Measurements from ENCODE around the gene KCTD15.

The KCTD15 gene, protein sequence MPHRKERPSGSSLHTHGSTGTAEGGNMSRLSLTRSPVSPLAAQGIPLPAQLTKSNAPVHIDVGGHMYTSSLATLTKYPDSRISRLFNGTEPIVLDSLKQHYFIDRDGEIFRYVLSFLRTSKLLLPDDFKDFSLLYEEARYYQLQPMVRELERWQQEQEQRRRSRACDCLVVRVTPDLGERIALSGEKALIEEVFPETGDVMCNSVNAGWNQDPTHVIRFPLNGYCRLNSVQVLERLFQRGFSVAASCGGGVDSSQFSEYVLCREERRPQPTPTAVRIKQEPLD
- 3.5 to 16.4 (median 8.5) reads per million in 3 experiments for total RNA-seq

GRCh38 chr19:33796164-33796875, at the start of gene KCTD15:
Gene KCTD15 (plus strand): TSS chr19:33796870. CDS start chr19:33800455, 3,585 bp downstream.
- DNase-seq: no peak

- DNase-seq: no peak
Measured at GRCh38 chr19:33747273-33747672, 49.4 kb upstream of the KCTD15 start.

GRCh38 chr19:33748231-33748630, 48.4 kb upstream of the KCTD15 start:
- DNase-seq: no peak

- DNase-seq: no peak
Measured at GRCh38 chr19:33749016-33749415, 47.7 kb upstream of the KCTD15 start.

DNA sequence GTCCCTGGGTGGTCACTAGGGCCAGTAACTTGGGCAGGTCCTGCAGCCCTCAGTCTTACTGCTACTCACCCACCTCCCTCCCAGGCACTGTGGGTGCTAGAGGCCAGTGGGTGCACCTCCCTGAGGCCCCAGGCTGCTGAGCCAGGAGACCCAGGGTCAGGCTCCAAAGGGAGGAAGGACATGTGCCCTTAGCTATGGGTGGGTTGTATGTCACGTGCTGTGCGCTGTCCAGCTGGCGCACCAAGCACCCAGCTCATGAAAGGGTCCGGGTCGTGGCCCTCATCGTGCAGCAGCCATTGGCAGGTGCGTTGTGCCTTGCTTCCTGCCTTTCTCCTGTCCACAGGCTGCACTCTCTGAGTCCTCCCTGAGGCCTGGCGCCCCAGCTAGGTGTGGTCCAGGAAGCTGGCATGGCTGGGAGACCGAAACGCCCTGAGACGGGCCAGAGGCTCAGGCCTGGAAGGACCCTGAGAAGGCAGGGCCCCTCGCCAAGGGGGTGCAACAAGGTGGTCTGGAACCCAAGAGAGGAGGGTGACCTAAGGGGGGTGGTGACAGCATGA, 47.0 kb upstream of the KCTD15 start:
- DNase-seq: no peak

- DNase-seq: no peak
Measured at GRCh38 chr19:33750587-33751435, 45.9 kb upstream of the KCTD15 start.

- no peak for DNase-seq
Measured at GRCh38 chr19:33751436-33751770, 45.3 kb upstream of the KCTD15 start.

DNA sequence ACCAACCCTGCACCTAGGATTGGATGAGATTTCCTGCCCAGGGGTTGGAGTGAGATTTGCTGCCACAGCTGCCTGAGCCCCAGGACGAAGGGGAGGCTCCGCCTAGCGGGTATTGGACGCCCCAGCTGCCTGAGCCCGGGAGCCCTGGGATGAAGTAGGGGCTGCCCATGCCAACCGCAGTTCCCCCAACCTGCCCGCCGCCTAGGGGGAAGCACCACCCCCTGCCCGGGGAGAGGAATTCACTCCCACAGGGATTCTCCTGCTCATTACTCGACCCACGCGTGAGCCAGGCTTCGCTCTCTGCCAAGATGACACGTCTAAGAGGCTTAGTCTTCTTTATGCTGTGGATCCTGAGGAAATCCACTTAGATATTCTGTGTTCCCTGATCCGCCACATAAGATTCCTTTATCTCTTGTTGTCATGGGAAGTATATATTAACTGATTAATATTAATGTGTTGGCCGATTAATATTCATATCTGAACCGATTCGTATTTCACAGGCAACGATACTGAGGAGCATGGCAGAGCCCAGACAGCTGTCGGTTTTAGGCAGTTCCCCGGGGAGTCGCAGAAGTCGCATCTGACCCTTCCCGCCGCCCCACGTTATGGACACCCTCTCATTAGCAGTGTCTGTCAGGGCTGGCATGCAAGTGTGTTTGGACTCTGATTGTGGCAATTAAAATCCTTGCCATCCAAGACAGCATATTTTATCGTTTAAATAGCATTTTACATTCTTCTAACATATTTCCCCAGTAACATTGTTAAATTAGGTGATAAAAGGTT, 44.5 kb upstream of the KCTD15 start:
- no peak for DNase-seq

DNA sequence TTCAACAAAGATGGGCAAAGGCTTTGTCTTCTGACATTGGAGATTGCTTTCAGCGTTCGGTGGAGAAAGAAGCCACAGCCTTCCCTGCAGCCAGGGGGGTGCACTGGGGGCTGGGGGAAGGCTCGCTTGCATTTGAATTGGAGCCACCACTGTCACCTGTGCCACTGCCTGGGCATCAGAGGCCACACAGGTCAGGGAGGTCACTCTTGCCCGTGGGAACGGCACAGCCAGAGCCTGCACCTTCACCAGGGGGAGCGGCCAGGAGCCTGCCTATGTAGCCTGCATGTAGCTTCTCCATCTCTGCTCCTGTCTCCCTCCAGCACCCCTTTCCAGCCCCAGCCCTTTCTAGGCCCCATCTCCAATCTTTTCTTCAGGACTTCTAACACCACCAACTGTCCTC, 43.7 kb upstream of the KCTD15 start:
- DNase-seq: no peak

DNA sequence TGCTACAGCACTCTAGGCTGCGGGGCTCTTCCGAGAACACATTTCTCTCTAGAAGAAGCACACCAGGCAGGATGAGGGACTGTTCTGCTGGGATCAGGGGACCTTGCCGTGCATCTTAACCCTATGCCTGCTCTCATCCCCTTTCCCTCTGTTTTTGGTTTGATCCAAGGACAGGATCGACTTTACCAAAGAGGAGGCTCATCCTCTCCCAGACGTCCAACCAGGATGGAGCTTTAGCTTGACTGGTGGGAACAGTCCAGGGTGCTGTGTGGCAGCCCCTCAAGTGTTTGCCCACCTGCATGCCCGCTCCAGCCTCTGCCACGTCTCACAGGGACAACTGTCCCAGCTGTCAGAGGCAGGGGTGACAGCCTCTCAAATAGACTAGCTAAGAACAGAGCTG, 42.3 kb upstream of the KCTD15 start:
- DNase-seq: no peak

DNA sequence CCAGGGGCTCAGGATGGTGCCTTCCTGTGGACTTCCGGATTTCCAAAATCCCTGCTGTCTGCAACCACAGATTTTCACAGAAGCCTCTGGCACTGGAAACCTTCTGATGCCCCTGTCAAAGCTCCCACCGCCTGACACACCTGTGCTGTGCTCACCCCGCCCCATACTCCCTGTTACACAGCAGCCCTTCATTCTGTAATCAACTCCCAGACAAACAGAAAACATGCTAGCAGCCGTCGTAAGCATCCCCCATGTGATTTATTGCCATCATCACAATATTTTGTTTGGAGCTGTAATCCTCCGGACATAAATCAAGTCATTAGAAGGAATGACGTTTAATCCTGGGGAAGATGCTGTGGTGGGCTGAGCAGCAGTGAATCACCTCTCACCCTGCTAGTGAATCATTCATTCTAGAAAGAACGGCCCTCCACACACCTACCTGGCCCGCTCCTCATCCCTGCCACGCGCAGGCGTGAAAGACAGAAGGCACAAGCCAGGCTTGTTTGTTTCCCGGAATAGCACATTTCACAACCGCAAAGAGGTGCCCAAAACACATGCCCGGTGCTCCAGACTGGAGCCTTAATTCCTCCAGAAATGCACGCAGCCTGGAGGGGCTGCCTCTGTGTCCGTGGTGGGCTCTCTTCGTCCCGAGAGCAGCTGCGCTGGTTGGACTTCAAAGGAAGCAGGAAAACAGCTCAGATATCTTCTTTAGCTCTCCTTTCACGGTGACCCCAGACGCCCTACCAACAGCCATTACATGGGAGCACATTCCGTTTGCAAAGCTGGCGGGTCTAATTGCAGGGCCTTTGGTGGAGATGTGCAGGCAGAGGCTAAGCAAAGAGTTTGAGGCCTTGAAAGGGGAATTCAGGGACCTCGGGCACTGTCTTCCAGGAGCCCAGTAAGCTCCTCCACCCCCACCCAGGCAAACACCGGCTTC, 41.3 kb upstream of the KCTD15 start:
- DNase-seq: no peak

DNA sequence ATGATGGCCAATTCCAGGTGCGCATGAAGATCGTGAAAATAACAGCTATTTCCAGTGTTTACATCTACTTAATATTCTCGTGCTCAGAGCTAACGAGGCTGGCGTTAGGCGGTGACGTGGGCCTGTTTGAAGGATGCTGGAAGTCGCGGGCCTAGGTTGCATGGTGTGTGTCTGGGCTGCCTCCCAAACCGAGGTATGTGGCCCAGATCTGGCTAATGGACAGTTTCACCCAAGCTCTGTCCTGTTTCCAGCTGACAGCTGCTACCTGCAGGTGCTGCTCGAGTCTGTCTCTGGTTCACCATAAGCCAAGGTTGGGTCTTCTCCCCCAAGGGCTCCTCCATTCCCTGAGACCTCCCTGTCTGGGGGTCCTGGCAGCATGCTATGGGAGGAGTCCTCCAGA, 40.5 kb upstream of the KCTD15 start:
- DNase-seq: no peak

- no peak for DNase-seq
Measured at GRCh38 chr19:33758541-33759013, 38.1 kb upstream of the KCTD15 start.

GRCh38 chr19:33759356-33759755, 37.3 kb upstream of the KCTD15 start:
- no peak for DNase-seq

DNA sequence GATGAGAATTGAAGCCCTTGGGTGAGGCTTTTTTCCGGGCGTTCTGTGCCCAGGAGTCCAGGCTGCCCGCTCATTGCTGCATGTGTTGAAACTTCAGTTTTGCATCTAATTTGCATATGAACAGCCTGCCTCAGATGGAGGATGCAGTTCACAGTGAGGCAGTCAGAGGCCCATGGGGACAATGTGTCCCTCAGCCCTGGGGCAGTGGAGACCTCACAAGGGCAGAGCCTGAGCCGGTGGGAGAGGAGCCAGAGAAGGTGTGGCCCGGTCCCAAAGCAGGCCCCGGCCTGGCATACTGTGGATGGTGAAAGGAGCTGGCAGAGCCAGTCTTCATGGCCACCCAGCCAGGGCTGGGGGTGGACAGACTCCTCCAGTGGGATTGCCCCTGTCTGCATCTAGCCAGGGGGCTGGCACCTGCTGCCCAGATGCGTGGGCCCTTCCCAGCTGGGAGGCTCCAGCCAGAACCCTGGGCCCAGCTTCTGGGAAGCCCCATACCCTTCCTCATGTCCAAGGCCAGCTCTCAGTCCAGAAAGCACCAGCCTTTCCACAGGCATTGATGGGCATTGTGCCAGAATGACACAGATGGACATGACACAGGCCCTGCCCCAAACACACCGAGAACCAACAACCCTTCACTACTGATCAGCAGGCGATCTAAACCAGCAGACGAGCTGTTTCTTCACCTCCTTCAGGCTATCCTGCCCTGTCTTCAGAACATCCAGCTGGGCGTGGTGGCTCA, 32.9 kb upstream of the KCTD15 start:
- DNase-seq: no peak

GRCh38 chr19:33766623-33767022, 30.0 kb upstream of the KCTD15 start:
- DNase-seq: no peak

- DNase-seq: no peak
Measured at GRCh38 chr19:33767898-33768413, 28.7 kb upstream of the KCTD15 start.

DNA sequence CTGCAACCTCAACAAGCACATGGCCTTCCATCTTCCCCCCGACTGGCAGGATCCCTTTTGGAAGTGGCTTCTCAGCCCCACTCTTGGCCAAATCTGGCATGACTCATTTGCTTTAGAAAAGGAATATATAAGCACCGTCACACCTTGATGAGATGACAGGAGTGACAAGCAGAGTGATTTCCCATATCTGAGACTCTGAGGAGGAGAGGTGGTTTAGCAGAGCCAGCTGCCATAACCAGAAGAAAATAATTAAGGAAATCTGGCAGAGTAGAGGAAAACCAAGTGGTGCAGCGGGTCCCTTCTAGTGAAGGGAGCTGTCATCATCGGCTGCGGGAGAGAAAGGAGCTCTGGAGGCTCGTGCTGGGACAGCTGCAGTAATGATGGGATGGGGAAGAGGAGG, 27.5 kb upstream of the KCTD15 start:
- no peak for DNase-seq

DNA sequence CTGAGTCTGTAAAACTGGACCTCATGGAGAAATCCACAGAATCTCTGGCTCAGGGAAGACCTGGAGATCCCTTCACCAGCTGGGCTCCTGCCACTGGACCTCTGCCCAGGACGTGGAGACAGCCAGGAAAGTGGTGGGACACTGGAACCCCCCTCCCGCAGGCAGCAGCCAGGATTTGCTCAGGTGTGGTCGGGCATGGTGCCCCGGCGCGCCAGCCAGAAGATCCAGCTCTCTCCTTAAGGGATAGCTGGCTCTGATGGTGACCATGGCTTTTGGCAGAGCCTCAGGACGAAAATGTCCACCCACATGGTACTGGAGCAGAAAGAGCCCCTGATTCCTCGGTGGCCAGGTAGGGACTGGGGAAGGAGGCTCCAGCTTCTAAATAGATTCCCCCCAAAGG, 26.6 kb upstream of the KCTD15 start:
- no peak for DNase-seq

All from central memory CD4-positive, alpha-beta T cell (primary cell).